ENCODE data around the gene KRTAP4-12. TPM values are rescaled to one million over a fixed set of nuclear protein-coding genes. Genes with fewer than 3 reads are reported as not detected.
"Not testable (repeated sequence)": the region's sequence is repeated elsewhere in the genome, so short reads cannot be mapped to it uniquely, and the experiment has no call there.

The KRTAP4-12 gene
- total RNA-seq, 1 experiment from 2014 or later, result not detected

DNA sequence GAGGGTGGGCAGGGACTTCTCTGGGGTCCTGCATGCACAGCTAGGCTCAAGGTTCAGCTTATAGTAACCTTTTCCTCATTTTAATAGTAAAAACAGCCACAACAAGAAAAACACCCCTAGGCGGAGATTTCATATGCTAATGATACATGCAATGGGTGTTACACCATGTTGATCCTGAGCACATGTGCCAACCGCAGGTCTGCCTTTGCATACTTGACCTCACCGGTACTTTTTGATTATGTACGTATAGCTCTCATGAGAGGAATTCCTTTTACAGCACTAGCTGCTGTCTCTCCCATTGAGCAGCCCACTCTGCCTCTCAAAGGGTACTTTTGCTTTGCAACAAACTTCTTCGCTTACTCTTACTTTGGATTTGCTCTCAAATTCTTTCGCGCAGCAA, 27.9 kb downstream of the KRTAP4-12 start:
- no peak for DNase-seq (ENCODE audit: low read depth)

DNA sequence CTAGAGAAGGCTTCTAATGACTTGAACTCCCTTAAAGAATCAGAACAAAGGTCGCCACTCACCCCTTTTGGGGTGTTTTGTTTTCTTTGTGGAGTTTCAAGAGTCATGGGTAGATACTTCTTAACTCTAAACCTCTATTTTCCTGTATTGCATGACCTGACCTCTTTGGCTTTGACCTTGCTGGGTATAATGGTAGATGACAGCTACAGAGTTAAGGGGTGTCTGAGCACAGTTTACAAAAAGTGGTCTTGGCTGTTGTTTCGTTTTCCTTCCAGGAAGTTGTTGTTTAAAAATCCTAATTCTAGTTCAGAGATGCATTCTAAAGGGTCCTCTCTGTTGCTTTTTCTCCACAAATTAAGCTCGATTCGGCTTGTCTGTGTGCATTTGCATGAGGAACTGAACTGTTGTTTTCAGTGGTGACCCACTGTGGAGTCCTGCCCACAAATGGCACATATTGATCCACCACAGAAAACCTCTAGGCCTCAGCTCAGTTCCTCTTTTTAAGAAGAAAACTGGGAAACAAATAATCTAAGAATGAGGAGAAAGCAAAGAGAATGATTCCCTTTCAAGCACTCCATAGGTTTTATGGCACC, 35.1 kb downstream of the KRTAP4-12 start:
- not testable (repeated sequence) for DNase-seq (ENCODE audit: low read depth)

DNA sequence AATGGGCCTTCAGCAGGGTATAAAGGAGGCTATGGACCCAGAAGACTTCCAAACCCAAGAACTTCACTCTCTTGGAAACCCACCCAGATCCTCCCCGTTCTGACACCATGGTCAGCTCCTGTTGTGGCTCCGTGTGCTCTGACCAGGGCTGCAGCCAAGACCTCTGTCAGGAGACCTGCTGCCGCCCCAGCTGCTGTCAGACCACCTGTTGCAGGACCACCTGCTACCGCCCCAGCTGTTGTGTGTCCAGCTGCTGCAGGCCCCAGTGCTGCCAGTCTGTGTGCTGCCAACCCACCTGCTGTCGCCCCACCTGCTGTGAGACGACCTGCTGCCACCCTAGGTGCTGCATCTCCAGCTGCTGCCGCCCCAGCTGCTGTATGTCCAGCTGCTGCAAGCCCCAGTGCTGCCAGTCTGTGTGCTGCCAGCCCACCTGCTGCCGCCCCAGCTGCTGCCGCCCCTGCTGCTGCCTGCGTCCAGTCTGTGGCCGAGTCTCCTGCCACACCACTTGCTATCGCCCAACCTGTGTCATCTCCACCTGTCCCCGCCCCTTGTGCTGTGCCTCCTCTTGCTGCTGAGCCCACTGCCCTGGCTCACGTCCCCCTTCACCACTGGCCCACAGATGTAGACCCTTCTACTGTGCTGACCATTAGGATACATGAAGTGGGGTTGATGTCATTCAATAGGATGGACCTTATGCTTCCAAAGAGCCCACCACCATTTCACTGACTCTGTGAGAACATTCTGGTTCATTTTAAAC, 39.7 kb downstream of the KRTAP4-12 start, which contains the start of gene KRTAP4-7:
Gene KRTAP4-7, plus strand, starts transcription at position 51 of the 757 bp plus-strand sequence. Its CDS starts 57 bp downstream, at position 108.
- DNase-seq (ENCODE audit: low read depth), result not testable (repeated sequence)

DNA sequence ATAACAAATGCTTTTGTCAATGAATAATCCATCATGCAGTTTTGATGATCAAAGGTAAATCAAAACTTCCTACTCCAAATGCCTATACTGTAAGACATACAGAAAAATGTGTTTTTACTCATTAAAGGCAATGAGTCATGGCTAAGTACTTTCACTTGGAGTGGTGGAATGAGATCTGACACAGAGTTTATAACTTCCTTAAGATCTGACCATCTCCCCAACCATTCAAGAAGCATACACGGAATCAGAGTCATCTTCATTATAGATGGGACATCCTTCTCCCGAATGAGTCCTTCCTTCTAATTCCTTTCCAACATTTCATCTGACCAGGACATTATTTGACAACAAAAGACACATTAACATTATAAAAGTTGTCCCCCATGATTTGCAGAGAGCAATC, 40.6 kb downstream of the KRTAP4-12 start:
- peak; percentile 61 for DNase-seq (ENCODE audit: low read depth)

DNA sequence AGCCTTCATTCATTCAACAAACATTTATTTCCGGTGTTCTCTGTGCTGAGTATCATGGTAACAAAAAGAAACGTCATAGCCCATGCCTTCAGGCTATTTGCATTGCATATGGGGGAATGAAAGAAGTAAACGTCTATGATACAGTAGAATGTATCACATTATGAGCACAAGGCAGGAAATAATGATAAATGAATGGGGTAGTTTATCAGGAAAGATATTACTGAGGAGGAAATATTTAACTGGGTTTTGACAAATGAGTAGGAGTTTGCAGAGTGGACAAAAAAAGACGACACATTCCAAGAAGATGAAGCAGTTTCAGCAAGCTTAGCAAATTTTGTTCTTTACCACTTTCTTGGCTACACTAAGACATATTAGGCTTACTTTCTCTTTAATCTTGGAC, 41.4 kb downstream of the KRTAP4-12 start:
- peak; percentile 70 for DNase-seq (ENCODE audit: low read depth)

DNA sequence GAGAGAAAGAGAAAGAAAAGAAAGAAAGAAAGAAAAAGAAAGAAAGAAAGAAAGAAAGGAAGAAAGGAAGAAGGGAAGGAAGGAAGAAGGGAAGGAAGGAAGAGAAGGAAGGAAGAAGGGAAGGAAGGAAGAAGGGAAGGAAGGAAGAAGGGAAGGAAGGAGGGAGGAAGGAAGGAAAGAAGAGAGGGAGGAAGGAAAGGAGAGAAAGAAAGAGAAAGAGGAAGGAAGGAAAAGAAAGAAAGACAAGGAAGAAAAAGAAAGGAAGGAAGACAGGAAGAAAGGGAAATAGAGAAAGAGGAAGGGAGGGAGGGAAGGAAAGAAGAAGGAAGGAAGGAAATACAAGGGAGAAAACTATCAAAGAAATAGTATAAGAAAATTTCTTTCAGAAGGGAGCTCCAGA, 47.2 kb downstream of the KRTAP4-12 start:
- DNase-seq (ENCODE audit: low read depth), result no peak

DNA sequence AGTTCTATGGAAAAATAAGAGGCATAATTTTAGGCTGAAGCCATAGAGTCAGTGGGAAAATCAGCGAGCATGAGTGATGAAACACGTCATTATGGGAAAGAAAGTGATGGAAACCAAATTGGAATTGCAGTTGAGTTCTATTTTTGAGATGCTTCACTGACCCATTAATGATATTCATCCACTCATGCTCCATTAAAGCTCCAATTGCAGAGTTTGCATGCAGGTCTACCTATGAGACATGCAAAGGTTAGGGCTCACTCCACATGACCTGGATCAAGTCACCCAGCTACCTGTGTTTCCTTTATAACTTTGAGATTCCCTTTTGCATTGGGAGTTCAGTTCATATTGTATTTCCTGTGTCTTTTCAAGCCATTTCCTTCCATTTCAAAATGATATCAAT, 50.3 kb downstream of the KRTAP4-12 start:
- no peak for DNase-seq (ENCODE audit: low read depth)

Other genes with a start within 250 kb of the KRTAP4-12 start
- gene KRT20, start 238.9 kb downstream of the KRTAP4-12 start, total RNA-seq (2014; rRNA removed; shearing (Covaris generic)), result not detected in 2 replicates
- 0.20 TPM in 1 of 2 replicates, not detected in the other for gene KRT23, start 186.5 kb downstream of the KRTAP4-12 start, total RNA-seq (2014; rRNA removed; shearing (Covaris generic))
- 0.24 TPM in 1 of 2 replicates, not detected in the other for gene KRT39, start 157.2 kb downstream of the KRTAP4-12 start, total RNA-seq (2014; rRNA removed; shearing (Covaris generic))
- gene KRT40, start 139.9 kb downstream of the KRTAP4-12 start, total RNA-seq (2014; rRNA removed; shearing (Covaris generic)), result not detected in 2 replicates
- gene KRTAP3-3, start 130.0 kb downstream of the KRTAP4-12 start, total RNA-seq (2014; rRNA removed; shearing (Covaris generic)), result not detected in 2 replicates
- gene KRTAP3-2, start 124.3 kb downstream of the KRTAP4-12 start, total RNA-seq (2014; rRNA removed; shearing (Covaris generic)), result not detected in 2 replicates
- gene KRTAP3-1, start 115.1 kb downstream of the KRTAP4-12 start, total RNA-seq (2014; rRNA removed; shearing (Covaris generic)), result not detected in 2 replicates
- gene KRTAP1-5, start 97.0 kb downstream of the KRTAP4-12 start, total RNA-seq (2014; rRNA removed; shearing (Covaris generic)), result not detected in 2 replicates
- not detected in 2 replicates for gene KRTAP1-4, start 94.0 kb downstream of the KRTAP4-12 start, total RNA-seq (2014; rRNA removed; shearing (Covaris generic))
- gene KRTAP1-3, start 89.3 kb downstream of the KRTAP4-12 start, total RNA-seq (2014; rRNA removed; shearing (Covaris generic)), result not detected in 2 replicates
- gene KRTAP1-1, start 82.7 kb downstream of the KRTAP4-12 start, total RNA-seq (2014; rRNA removed; shearing (Covaris generic)), result not detected in 2 replicates
- gene KRTAP2-1, start 76.9 kb downstream of the KRTAP4-12 start, total RNA-seq (2014; rRNA removed; shearing (Covaris generic)), result 0.48 TPM in 1 of 2 replicates, not detected in the other
- not detected in 2 replicates for gene KRTAP2-2, start 69.0 kb downstream of the KRTAP4-12 start, total RNA-seq (2014; rRNA removed; shearing (Covaris generic))
- not detected in 2 replicates for gene KRTAP2-3, start 64.1 kb downstream of the KRTAP4-12 start, total RNA-seq (2014; rRNA removed; shearing (Covaris generic))
- not detected in 2 replicates for gene KRTAP2-4, start 58.3 kb downstream of the KRTAP4-12 start, total RNA-seq (2014; rRNA removed; shearing (Covaris generic))
- gene KRTAP4-7, start 40.0 kb downstream of the KRTAP4-12 start, total RNA-seq (2014; rRNA removed; shearing (Covaris generic)), result not detected in 2 replicates
- gene KRTAP4-8, start 26.0 kb downstream of the KRTAP4-12 start, total RNA-seq (2014; rRNA removed; shearing (Covaris generic)), result not detected in 2 replicates
- not detected in 2 replicates for gene KRTAP4-16, start 22.0 kb downstream of the KRTAP4-12 start, total RNA-seq (2014; rRNA removed; shearing (Covaris generic))
- not detected in 2 replicates for gene KRTAP4-9, start 18.8 kb downstream of the KRTAP4-12 start, total RNA-seq (2014; rRNA removed; shearing (Covaris generic))
- gene KRTAP4-11, start 5.8 kb downstream of the KRTAP4-12 start, total RNA-seq (2014; rRNA removed; shearing (Covaris generic)), result not detected in 2 replicates
- not detected in 2 replicates for gene KRTAP4-6, start 16.4 kb upstream of the KRTAP4-12 start, total RNA-seq (2014; rRNA removed; shearing (Covaris generic))
- not detected in 2 replicates for gene KRTAP4-5, start 25.6 kb upstream of the KRTAP4-12 start, total RNA-seq (2014; rRNA removed; shearing (Covaris generic))
- gene KRTAP4-4, start 36.6 kb upstream of the KRTAP4-12 start, total RNA-seq (2014; rRNA removed; shearing (Covaris generic)), result not detected in 2 replicates
- gene KRTAP4-3, start 44.0 kb upstream of the KRTAP4-12 start, total RNA-seq (2014; rRNA removed; shearing (Covaris generic)), result not detected in 2 replicates
- gene KRTAP4-2, start 54.0 kb upstream of the KRTAP4-12 start, total RNA-seq (2014; rRNA removed; shearing (Covaris generic)), result not detected in 2 replicates
- not detected in 2 replicates for gene KRTAP4-1, start 60.7 kb upstream of the KRTAP4-12 start, total RNA-seq (2014; rRNA removed; shearing (Covaris generic))
- not detected in 2 replicates for gene KRTAP9-1, start 65.7 kb upstream of the KRTAP4-12 start, total RNA-seq (2014; rRNA removed; shearing (Covaris generic))
- not detected in 2 replicates for gene KRTAP9-2, start 102.5 kb upstream of the KRTAP4-12 start, total RNA-seq (2014; rRNA removed; shearing (Covaris generic))
- not detected in 2 replicates for gene KRTAP9-3, start 108.3 kb upstream of the KRTAP4-12 start, total RNA-seq (2014; rRNA removed; shearing (Covaris generic))
- gene KRTAP9-8, start 113.8 kb upstream of the KRTAP4-12 start, total RNA-seq (2014; rRNA removed; shearing (Covaris generic)), result not detected in 2 replicates
- not detected in 2 replicates for gene KRTAP9-4, start 125.5 kb upstream of the KRTAP4-12 start, total RNA-seq (2014; rRNA removed; shearing (Covaris generic))
- gene KRTAP9-9, start 131.2 kb upstream of the KRTAP4-12 start, total RNA-seq (2014; rRNA removed; shearing (Covaris generic)), result not detected in 2 replicates
- gene KRTAP9-6, start 141.2 kb upstream of the KRTAP4-12 start, total RNA-seq (2014; rRNA removed; shearing (Covaris generic)), result not detected in 2 replicates
- not detected in 2 replicates for gene KRTAP9-7, start 151.5 kb upstream of the KRTAP4-12 start, total RNA-seq (2014; rRNA removed; shearing (Covaris generic))
- gene KRTAP29-1, start 178.7 kb upstream of the KRTAP4-12 start, total RNA-seq (2014; rRNA removed; shearing (Covaris generic)), result not detected in 2 replicates
- gene KRTAP16-1, start 185.1 kb upstream of the KRTAP4-12 start, total RNA-seq (2014; rRNA removed; shearing (Covaris generic)), result not detected in 2 replicates
- not detected in 2 replicates for gene KRTAP17-1, start 191.5 kb upstream of the KRTAP4-12 start, total RNA-seq (2014; rRNA removed; shearing (Covaris generic))
- not detected in 2 replicates for gene KRT33A, start 226.6 kb upstream of the KRTAP4-12 start, total RNA-seq (2014; rRNA removed; shearing (Covaris generic))
- 0.24 TPM in 1 of 2 replicates, not detected in the other for gene KRT33B, start 245.6 kb upstream of the KRTAP4-12 start, total RNA-seq (2014; rRNA removed; shearing (Covaris generic))